GM21423 (cell line): ENCODE measurements around the gene SMYD3.

ENCODE experiments used
- ATAC-seq: cut with Tn5 transposase; IDR thresholded peaks from one replicate; pipeline ENCODE4 v1.9.1; 2021; ENCODE audit warnings: mild to moderate bottlenecking, moderate library complexity; ENCODE audit not compliant: unreplicated experiment

Gene SMYD3

GRCh38 chr1:246516126-246516525, 9.0 kb upstream of the SMYD3 start:
- no peak for ATAC-seq

- no peak for ATAC-seq
Observed at GRCh38 chr1:246515390-246516005, 8.4 kb upstream of the SMYD3 start.

GRCh38 chr1:246513619-246514343, 6.7 kb upstream of the SMYD3 start:
- ATAC-seq = no peak

- no peak for ATAC-seq
Observed at GRCh38 chr1:246513041-246513440, 6.0 kb upstream of the SMYD3 start.

GRCh38 chr1:246512635-246513034, 5.6 kb upstream of the SMYD3 start:
- no peak for ATAC-seq

- ATAC-seq = no peak
Observed at GRCh38 chr1:246512230-246512629, 5.2 kb upstream of the SMYD3 start.

GRCh38 chr1:246511203-246511602, 4.1 kb upstream of the SMYD3 start:
- no peak for ATAC-seq

GRCh38 chr1:246510147-246511030, 3.3 kb upstream of the SMYD3 start:
- ATAC-seq = no peak

- ATAC-seq = no peak
Observed at GRCh38 chr1:246508897-246509688, 2.0 kb upstream of the SMYD3 start.

- peak; percentile 3 for ATAC-seq
Observed at GRCh38 chr1:246506367-246506673, 759 bp downstream of the SMYD3 start.

GRCh38 chr1:246503341-246503740, 3.7 kb downstream of the SMYD3 start:
- no peak for ATAC-seq

- ATAC-seq = peak; percentile 62
Observed at GRCh38 chr1:246497331-246497915, 9.7 kb downstream of the SMYD3 start.

GRCh38 chr1:246492611-246493245, 14.4 kb downstream of the SMYD3 start:
- peak; percentile 48 for ATAC-seq

- ATAC-seq = no peak
Observed at GRCh38 chr1:246491551-246492053, 15.5 kb downstream of the SMYD3 start.

GRCh38 chr1:246488674-246489073, 18.4 kb downstream of the SMYD3 start:
- ATAC-seq = no peak

GRCh38 chr1:246483569-246483933, 23.5 kb downstream of the SMYD3 start:
- no peak for ATAC-seq

- peak; percentile 74 for ATAC-seq
Observed at GRCh38 chr1:246482805-246483568, 24.1 kb downstream of the SMYD3 start.

- ATAC-seq = no peak
Observed at GRCh38 chr1:246479061-246479460, 28.0 kb downstream of the SMYD3 start.

GRCh38 chr1:246477634-246478033, 29.4 kb downstream of the SMYD3 start:
- no peak for ATAC-seq
